Left lung (tissue), 10 donors: ENCODE data around the gene INHBC. TPM values are rescaled to one million over a fixed set of nuclear protein-coding genes. Genes with fewer than 3 reads are reported as not detected.

Source experiments
- ATAC-seq: fragments of 200-7000 bp; cut with Tn5 transposase; one replicate; pipeline ENCODE4 v1.9.1; 2020; ENCODE audit warnings: moderate library complexity
- DNase-seq, 4 donors: peaks; one replicate each; pipeline ENCODE4 v3.0.0-alpha.2; 2013 to 2020
- H3K27ac ChIP-seq, 2 donors: fragments of 200-600 bp; sonication (generic) in 1 of 2; one replicate each; pipeline versions ENCODE4 v1.5.0 to v1.8.0; 2020 to 2021
- H3K27me3 ChIP-seq, 2 donors: fragments of 200-600 bp; sonication (generic) in 1 of 2; one replicate each; pipeline versions ENCODE4 v1.5.0 to v1.8.0; 2020 to 2021
- H3K36me3 ChIP-seq, 2 donors: fragments of 200-600 bp; sonication (generic) in 1 of 2; one replicate each; pipeline versions ENCODE4 v1.5.0 to v1.8.0; 2020 to 2021
- H3K4me1 ChIP-seq, 2 donors: fragments of 200-600 bp; one replicate each; pipeline ENCODE4 v1.8.0; 2021
- H3K4me3 ChIP-seq, 2 donors: fragments of 200-600 bp; sonication (generic) in 1 of 2; one replicate each; pipeline versions ENCODE4 v1.5.0 to v1.8.0; 2020 to 2021; ENCODE audit warnings: mild to moderate bottlenecking in 1 of 2
- H3K9me3 ChIP-seq, 2 donors: fragments of 200-600 bp; sonication (generic) in 1 of 2; one replicate each; pipeline versions ENCODE4 v1.5.0 to v1.8.0; 2020 to 2021
- CTCF ChIP-seq, 2 donors: fragments of 200-600 bp; sonication (generic) in 1 of 2; IDR thresholded peaks; one replicate each; pipeline versions ENCODE4 v1.5.0 to v1.8.0; 2021; ENCODE audit warnings: antibody characterized with exemption in 2 of 2
- intact Hi-C, 2 donors: fragments of 100-400 bp; cut with DNase I; formaldehyde crosslinking; loops; one replicate each; pipeline versions ENCODE4 v1.11.2 to v1.14.2; 2022
- polyA plus RNA-seq, 6 donors: library from polyadenylated mRNA; unstranded; fragments of 120-200 nt; gene quantifications; one replicate each; pipeline ENCODE4 v1.2.1, GENCODE V29; 2013; ENCODE audit not compliant: insufficient read length in 6 of 6
- total RNA-seq, 2 donors: library from RNA; stranded (reverse); fragmentation: NEBNext Ultra II Directional; extraction: Animal tissue kit (Norgen Biotek cat#: 25700); gene quantifications; one replicate each; pipeline ENCODE4 v1.2.1, GENCODE V29; 2021
- donor health status: DM: no; HTN: yes; CAD: no.
- donor health status: DM: no; HTN: no; CAD: no.

The INHBC gene
- total and polyA plus RNA-seq, 8 donors, result 0.16 to 0.29 (median 0.24) TPM; not detected in 3

DNA sequence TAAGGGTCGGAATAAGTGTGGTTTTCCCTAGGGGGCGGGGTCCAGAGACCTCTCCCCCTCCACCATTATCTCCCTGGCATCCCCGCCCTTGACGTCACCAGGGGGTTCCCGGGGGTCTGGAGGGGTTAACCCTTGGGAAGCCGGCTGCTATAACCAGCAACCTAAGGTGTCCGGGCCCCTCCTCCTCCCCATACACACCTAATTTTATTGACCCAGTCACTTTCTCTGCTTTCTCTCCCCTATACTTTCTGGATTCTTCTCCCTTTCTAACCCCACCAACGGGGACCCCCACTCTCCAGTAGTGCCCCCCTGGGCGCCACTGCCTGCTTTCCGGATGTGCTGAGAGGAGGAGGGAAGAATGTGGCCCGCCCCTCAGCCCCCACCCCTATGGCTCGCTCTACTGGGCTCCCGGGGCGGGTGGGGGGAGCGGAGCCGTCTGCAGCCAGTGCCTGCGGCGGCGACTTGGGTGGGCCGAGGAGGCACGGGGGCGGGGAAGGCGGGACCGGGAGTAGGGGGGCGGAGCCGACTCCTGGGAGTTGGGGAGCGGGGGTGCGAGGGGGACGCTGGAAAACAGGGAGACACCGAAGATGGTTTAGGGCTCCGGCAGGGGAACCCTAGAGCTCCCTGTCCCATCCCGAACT is 26.8 kb downstream of the INHBC start:
- TF ChIP-seq CTCF (IDR thresholded peaks at IDR 0.05), result no peak
- Histone ChIP-seq H3K27ac (peak overlapping the region; percentile 42 to 87), H3K27me3 (peaks cover 3 to 48% of the 10 kb centered on the region in 2 donors), H3K36me3 (no peaks in the 10 kb centered on the region), H3K4me3 (peak overlapping the region; percentile 68 to 69), H3K9me3 (no peaks in the 10 kb centered on the region), H3K4me1 (peaks cover 6 to 45% of the 10 kb centered on the region in 2 donors)
- ATAC-seq (peak; percentile 46), DNase-seq (peak; percentile 73 to 93 (median 82))
- intact Hi-C loops, result no loop called here

GRCh38 chr12:57461917-57462250 is 27.3 kb downstream of the INHBC start:
- Histone ChIP-seq H3K27me3 (peaks cover 3 to 45% of the 10 kb centered on the region in 2 donors), H3K27ac (peak overlapping the region; percentile 42 to 81), H3K4me3 (peak overlapping the region; percentile 68 to 69), H3K36me3 (no peaks in the 10 kb centered on the region), H3K4me1 (peaks cover 6 to 45% of the 10 kb centered on the region in 2 donors), H3K9me3 (no peaks in the 10 kb centered on the region)
- DNase-seq (peak in 1 of 4 donors; percentile 69), ATAC-seq (no peak)
- no peak for TF ChIP-seq CTCF (IDR thresholded peaks at IDR 0.05)
- intact Hi-C loops, result no loop called here

DNA sequence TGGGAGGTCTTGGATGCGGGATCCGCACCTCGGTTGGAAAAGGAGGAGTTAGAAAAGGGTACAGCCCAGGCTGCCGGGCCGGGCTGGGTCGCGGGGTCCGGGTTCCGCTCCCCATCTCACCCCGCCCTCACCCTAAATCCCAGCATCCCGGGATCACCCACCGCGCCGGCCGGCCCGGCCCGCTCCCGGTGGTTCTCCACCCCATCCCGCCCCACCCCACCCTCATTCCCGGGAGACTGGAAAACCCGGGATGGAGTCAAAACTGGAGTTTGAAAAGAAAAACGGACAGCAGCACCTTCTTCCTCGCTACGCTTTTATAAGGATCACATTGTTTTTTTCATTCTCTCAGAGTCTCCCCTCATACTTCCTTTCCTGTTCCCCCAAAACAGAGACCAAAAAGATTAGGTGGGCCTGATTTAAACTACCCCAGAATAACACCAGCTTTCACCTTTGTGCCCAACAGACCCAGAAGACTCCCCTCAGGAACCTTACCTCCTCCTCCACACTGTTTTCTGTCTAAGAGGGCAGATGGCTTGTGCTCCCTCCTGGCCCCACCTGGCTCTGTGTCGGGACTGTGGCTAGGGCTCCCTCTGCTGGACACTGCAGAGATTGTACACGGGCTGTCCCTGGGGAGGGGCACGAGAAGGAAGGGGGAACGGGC is 27.8 kb downstream of the INHBC start:
- H3K4me3 ChIP-seq, result peak overlapping the region; percentile 68 to 69
- ATAC-seq (peak; percentile 82), DNase-seq (peak; percentile 86 to 93 (median 88))
- intact Hi-C loops, result no loop called here
- H3K27me3 ChIP-seq, result peaks cover 3 to 45% of the 10 kb centered on the region in 2 donors
- H3K9me3 ChIP-seq, result no peaks in the 10 kb centered on the region
- peak; percentile 93 to 97 for TF ChIP-seq CTCF (IDR thresholded peaks at IDR 0.05)
- H3K4me1 ChIP-seq, result peaks cover 6 to 45% of the 10 kb centered on the region in 2 donors
- peak overlapping the region; percentile 42 to 81 for H3K27ac ChIP-seq
- peaks cover 0 to 3% of the 10 kb centered on the region in 2 donors for H3K36me3 ChIP-seq

- H3K4me3 ChIP-seq, result peak overlapping the region in 1 of 2 donors; percentile 68
- peaks cover 0 to 8% of the 10 kb centered on the region in 2 donors for H3K36me3 ChIP-seq
- intact Hi-C loops, result no loop called here
- H3K9me3 ChIP-seq, result no peaks in the 10 kb centered on the region
- DNase-seq (no peak), ATAC-seq (no peak)
- H3K27me3 ChIP-seq, result peaks cover 3 to 45% of the 10 kb centered on the region in 2 donors
- TF ChIP-seq CTCF (IDR thresholded peaks at IDR 0.05), result peak in 1 of 2 donors; percentile 31
- peak overlapping the region in 1 of 2 donors; percentile 42 for H3K27ac ChIP-seq
- peaks cover 6 to 45% of the 10 kb centered on the region in 2 donors for H3K4me1 ChIP-seq
Measured at GRCh38 chr12:57462912-57463253, 28.3 kb downstream of the INHBC start.

DNA sequence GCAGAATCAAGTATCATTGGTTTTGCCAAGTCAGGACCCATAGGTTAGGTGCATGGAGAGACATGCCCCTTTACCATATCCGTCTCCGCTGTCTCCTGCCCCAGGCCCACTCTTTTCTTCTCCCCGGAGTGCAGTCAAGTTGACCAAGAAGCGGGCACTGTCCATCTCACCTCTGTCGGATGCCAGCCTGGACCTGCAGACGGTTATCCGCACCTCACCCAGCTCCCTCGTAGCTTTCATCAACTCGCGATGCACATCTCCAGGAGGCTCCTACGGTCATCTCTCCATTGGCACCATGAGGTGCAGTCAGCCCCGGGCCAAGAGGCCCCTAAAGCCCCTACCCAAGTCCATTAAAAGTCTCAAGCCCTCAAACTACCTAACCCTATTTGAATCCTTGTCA is 30.0 kb downstream of the INHBC start:
- no peaks in the 10 kb centered on the region for H3K9me3 ChIP-seq
- intact Hi-C loops, result no loop called here
- H3K36me3 ChIP-seq, result peaks cover 0 to 25% of the 10 kb centered on the region in 2 donors
- H3K4me1 ChIP-seq, result peaks cover 0 to 40% of the 10 kb centered on the region in 2 donors
- H3K27ac ChIP-seq, result no peak overlapping the region
- TF ChIP-seq CTCF (IDR thresholded peaks at IDR 0.05), result no peak
- ATAC-seq (no peak), DNase-seq (no peak)
- H3K27me3 ChIP-seq, result peaks cover 3 to 48% of the 10 kb centered on the region in 2 donors
- H3K4me3 ChIP-seq, result no peak overlapping the region
